ENCODE measurements around the gene LRRC3C. TPM values are rescaled to one million over a fixed set of nuclear protein-coding genes. Genes with fewer than 3 reads are reported as not detected.

Gene LRRC3C
- polyA plus RNA-seq, 5 donors = 0.18 to 0.20 TPM; not detected in 3

GRCh38 chr17:39974433-39974832 is 46.9 kb downstream of the LRRC3C start:
- DNase-seq = no peak

- DNase-seq = no peak
These were observed 48.3 kb downstream of the LRRC3C start for GRCh38 chr17:39975801-39976200.

GRCh38 chr17:39979016-39979670 is 51.6 kb downstream of the LRRC3C start:
- DNase-seq = no peak

- DNase-seq = no peak
These were observed 52.4 kb downstream of the LRRC3C start for GRCh38 chr17:39979893-39980350.

- peak; percentile 99 to 100 for DNase-seq
These were observed 53.0 kb downstream of the LRRC3C start, which contains the start of gene PSMD3 for GRCh38 chr17:39980351-39981206. PSMD3 (plus strand) TSS chr17:39980807; CDS start chr17:39980971, 164 bp downstream.

GRCh38 chr17:39981207-39981741 is 53.7 kb downstream of the LRRC3C start:
- no peak for DNase-seq

GRCh38 chr17:39981766-39982375 is 54.3 kb downstream of the LRRC3C start:
- no peak for DNase-seq

GRCh38 chr17:39988206-39988810 is 60.8 kb downstream of the LRRC3C start:
- no peak for DNase-seq

- no peak for DNase-seq
These were observed 66.9 kb downstream of the LRRC3C start for GRCh38 chr17:39994448-39994847.

Other genes starting within 250 kb of the LRRC3C start
- 10 to 100 TPM; 33.1 to 44.2 (median 39.4) TPM for gene PGAP3, start 239.7 kb upstream of the LRRC3C start, polyA plus RNA-seq (ENCODE audit: insufficient read depth in 1 of 5, insufficient read length in 5 of 5, low replicate concordance in 1 of 5)
- 100 to 1,000 TPM in 2 of 5 donors, 10 to 100 TPM in 3; 91.5 to 123 (median 99.0) TPM for gene ERBB2, start 227.7 kb upstream of the LRRC3C start, polyA plus RNA-seq (ENCODE audit: insufficient read depth in 1 of 5, insufficient read length in 5 of 5, low replicate concordance in 1 of 5)
- 10 to 100 TPM; 21.1 to 31.3 (median 24.0) TPM for gene MIEN1, start 197.2 kb upstream of the LRRC3C start, polyA plus RNA-seq (ENCODE audit: insufficient read depth in 1 of 5, insufficient read length in 5 of 5, low replicate concordance in 1 of 5)
- 10 to 100 TPM; 23.9 to 32.7 (median 28.0) TPM for gene GRB7, start 189.8 kb upstream of the LRRC3C start, polyA plus RNA-seq (ENCODE audit: insufficient read depth in 1 of 5, insufficient read length in 5 of 5, low replicate concordance in 1 of 5)
- gene IKZF3, start 63.4 kb upstream of the LRRC3C start, polyA plus RNA-seq (ENCODE audit: insufficient read depth in 1 of 5, insufficient read length in 5 of 5, low replicate concordance in 1 of 5) = 1 to 10 TPM; 1.1 to 1.8 (median 1.3) TPM
- not detected for gene ZPBP2, start 59.5 kb upstream of the LRRC3C start, polyA plus RNA-seq (ENCODE audit: insufficient read depth in 1 of 5, insufficient read length in 5 of 5, low replicate concordance in 1 of 5)
- gene GSDMB, start 9.1 kb upstream of the LRRC3C start, polyA plus RNA-seq (ENCODE audit: insufficient read depth in 1 of 5, insufficient read length in 5 of 5, low replicate concordance in 1 of 5) = 10 to 100 TPM; 19.8 to 31.2 (median 24.9) TPM
- 10 to 100 TPM; 76.5 to 88.5 (median 84.4) TPM for gene ORMDL3, start 131 bp upstream of the LRRC3C start, polyA plus RNA-seq (ENCODE audit: insufficient read depth in 1 of 5, insufficient read length in 5 of 5, low replicate concordance in 1 of 5)
- 1 to 10 TPM in 1 of 5 donors, under 1 TPM in 4; 0.47 to 1.1 (median 0.75) TPM for gene GSDMA, start 35.3 kb downstream of the LRRC3C start, polyA plus RNA-seq (ENCODE audit: insufficient read depth in 1 of 5, insufficient read length in 5 of 5, low replicate concordance in 1 of 5)
- 100 to 1,000 TPM in 2 of 5 donors, 10 to 100 TPM in 3; 74.5 to 110 (median 93.0) TPM for gene PSMD3, start 53.1 kb downstream of the LRRC3C start, polyA plus RNA-seq (ENCODE audit: insufficient read depth in 1 of 5, insufficient read length in 5 of 5, low replicate concordance in 1 of 5)
- gene CSF3, start 87.7 kb downstream of the LRRC3C start, polyA plus RNA-seq (ENCODE audit: insufficient read depth in 1 of 5, insufficient read length in 5 of 5, low replicate concordance in 1 of 5) = under 1 TPM in 3 of 5 donors, not detected in 2; 0.14 to 0.28 (median 0.18) TPM
- gene MED24, start 126.7 kb downstream of the LRRC3C start, polyA plus RNA-seq (ENCODE audit: insufficient read depth in 1 of 5, insufficient read length in 5 of 5, low replicate concordance in 1 of 5) = 100 to 1,000 TPM in 3 of 5 donors, 10 to 100 TPM in 2; 98.3 to 131 (median 111) TPM
- gene THRA, start 135.2 kb downstream of the LRRC3C start, polyA plus RNA-seq (ENCODE audit: insufficient read depth in 1 of 5, insufficient read length in 5 of 5, low replicate concordance in 1 of 5) = 10 to 100 TPM; 61.9 to 86.3 (median 72.0) TPM
- 1 to 10 TPM; 2.3 to 5.2 (median 4.6) TPM for gene NR1D1, start 172.9 kb downstream of the LRRC3C start, polyA plus RNA-seq (ENCODE audit: insufficient read depth in 1 of 5, insufficient read length in 5 of 5, low replicate concordance in 1 of 5)
- 100 to 1,000 TPM; 152 to 206 (median 187) TPM for gene MSL1, start 194.2 kb downstream of the LRRC3C start, polyA plus RNA-seq (ENCODE audit: insufficient read depth in 1 of 5, insufficient read length in 5 of 5, low replicate concordance in 1 of 5)
- gene CASC3, start 212.8 kb downstream of the LRRC3C start, polyA plus RNA-seq (ENCODE audit: insufficient read depth in 1 of 5, insufficient read length in 5 of 5, low replicate concordance in 1 of 5) = 100 to 1,000 TPM in 4 of 5 donors, 10 to 100 TPM in 1; 96.2 to 131 (median 113) TPM
- gene RAPGEFL1, start 249.7 kb downstream of the LRRC3C start, polyA plus RNA-seq (ENCODE audit: insufficient read depth in 1 of 5, insufficient read length in 5 of 5, low replicate concordance in 1 of 5) = 10 to 100 TPM in 1 of 5 donors, 1 to 10 TPM in 4; 6.3 to 10.2 (median 8.0) TPM